ENCODE measurements around the gene RFX2. TPM values are rescaled to one million over a fixed set of nuclear protein-coding genes. Genes with fewer than 3 reads are reported as not detected.
"Not testable (repeated sequence)": the region's sequence is repeated elsewhere in the genome, so short reads cannot be mapped to it uniquely, and the experiment has no call there.

The RFX2 gene
- total RNA-seq, 1 donor from 2014 or later: 12.7 TPM

GRCh38 chr19:6108721-6109633 lies 1.3 kb downstream of the RFX2 start:
- DNase-seq (ENCODE audit: low spot score): peak; percentile 83
- intact Hi-C loops (cut with DNase I): no loop called here
- peak; percentile 59 for ATAC-seq

GRCh38 chr19:6106643-6107294 lies 3.5 kb downstream of the RFX2 start:
- intact Hi-C loops (cut with DNase I); DNase-seq (ENCODE audit: low spot score); ATAC-seq: not testable (repeated sequence)

GRCh38 chr19:6105444-6105843 lies 4.9 kb downstream of the RFX2 start:
- DNase-seq (ENCODE audit: low spot score) (no peak), ATAC-seq (no peak)
- intact Hi-C loops (cut with DNase I): no loop called here

- intact Hi-C loops (cut with DNase I): no loop called here
- no peak for ATAC-seq
- DNase-seq (ENCODE audit: low spot score): no peak
These were observed 6.4 kb downstream of the RFX2 start for GRCh38 chr19:6103894-6104293.

- peak; percentile 43 for ATAC-seq
- no peak for DNase-seq (ENCODE audit: low spot score)
- intact Hi-C loops (cut with DNase I): no loop called here
These were observed 7.1 kb downstream of the RFX2 start for GRCh38 chr19:6103217-6103644.

- DNase-seq (ENCODE audit: low spot score): no peak
- ATAC-seq: no peak
- intact Hi-C loops (cut with DNase I): no loop called here
These were observed 8.3 kb downstream of the RFX2 start for GRCh38 chr19:6101991-6102390.

GRCh38 chr19:6101291-6101825 lies 8.9 kb downstream of the RFX2 start:
- ATAC-seq: no peak
- intact Hi-C loops (cut with DNase I): no loop called here
- DNase-seq (ENCODE audit: low spot score): no peak

- DNase-seq (ENCODE audit: low spot score): no peak
- intact Hi-C loops (cut with DNase I): no loop called here
- no peak for ATAC-seq
These were observed 9.9 kb downstream of the RFX2 start for GRCh38 chr19:6100284-6100915.

- no peak for ATAC-seq
- no peak for DNase-seq (ENCODE audit: low spot score)
- intact Hi-C loops (cut with DNase I): no loop called here
These were observed 10.7 kb downstream of the RFX2 start for GRCh38 chr19:6099599-6099998.

GRCh38 chr19:6099033-6099432 lies 11.3 kb downstream of the RFX2 start:
- ATAC-seq: peak; percentile 67
- DNase-seq (ENCODE audit: low spot score): no peak
- intact Hi-C loops (cut with DNase I): no loop called here

- ATAC-seq: peak; percentile 75
- intact Hi-C loops (cut with DNase I): no loop called here
These were observed 11.7 kb downstream of the RFX2 start for GRCh38 chr19:6098574-6098973.

GRCh38 chr19:6097911-6098310 lies 12.4 kb downstream of the RFX2 start:
- DNase-seq (ENCODE audit: low spot score) (no peak), ATAC-seq (no peak)
- intact Hi-C loops (cut with DNase I): no loop called here

More at GRCh38 chr19:6098574-6098973, 11.7 kb downstream of the RFX2 start:
- DNase-seq (ENCODE audit: low spot score): no peak

GRCh38 chr19:6095760-6096159 lies 14.5 kb downstream of the RFX2 start:
- ATAC-seq (no peak), DNase-seq (ENCODE audit: low spot score) (no peak)
- intact Hi-C loops (cut with DNase I): no loop called here

- intact Hi-C loops (cut with DNase I): no loop called here
- ATAC-seq: peak; percentile 88
- peak; percentile 78 for DNase-seq (ENCODE audit: low spot score)
These were observed 17.7 kb downstream of the RFX2 start for GRCh38 chr19:6092329-6093286.

- DNase-seq (ENCODE audit: low spot score) (no peak), ATAC-seq (no peak)
- intact Hi-C loops (cut with DNase I): no loop called here
These were observed 18.5 kb downstream of the RFX2 start for GRCh38 chr19:6091771-6092291.

- ATAC-seq (no peak), DNase-seq (ENCODE audit: low spot score) (no peak)
- intact Hi-C loops (cut with DNase I): no loop called here
These were observed 19.7 kb downstream of the RFX2 start for GRCh38 chr19:6090634-6091033.

- DNase-seq (ENCODE audit: low spot score) (no peak), ATAC-seq (no peak)
- intact Hi-C loops (cut with DNase I): no loop called here
These were observed 21.7 kb downstream of the RFX2 start for GRCh38 chr19:6088602-6089049.

GRCh38 chr19:6087074-6087571 lies 23.2 kb downstream of the RFX2 start:
- intact Hi-C loops (cut with DNase I): no loop called here
- DNase-seq (ENCODE audit: low spot score): no peak
- peak; percentile 14 for ATAC-seq

Measured in sciatic nerve (tissue), 2 donors.